22Rv1 (cell line): ENCODE data around the gene ICOSLG.
"Not testable (repeated sequence)": the region's sequence is repeated elsewhere in the genome, so short reads cannot be mapped to it uniquely, and the experiment has no call there.

Experiments
- ZFX ChIP-seq: fragments of 450-650 bp; IDR thresholded peaks from 2 replicates; pipeline ENCODE4 v1.6.1; 2017; ENCODE audit warnings: antibody characterized with exemption, borderline replicate concordance
- TF ChIP-seq, protein P1 (sequence below): fragments of 450-650 bp; IDR thresholded peaks from 2 replicates; pipeline ENCODE4 v1.5.1; 2017; ENCODE audit warnings: mild to moderate bottlenecking

DNA sequence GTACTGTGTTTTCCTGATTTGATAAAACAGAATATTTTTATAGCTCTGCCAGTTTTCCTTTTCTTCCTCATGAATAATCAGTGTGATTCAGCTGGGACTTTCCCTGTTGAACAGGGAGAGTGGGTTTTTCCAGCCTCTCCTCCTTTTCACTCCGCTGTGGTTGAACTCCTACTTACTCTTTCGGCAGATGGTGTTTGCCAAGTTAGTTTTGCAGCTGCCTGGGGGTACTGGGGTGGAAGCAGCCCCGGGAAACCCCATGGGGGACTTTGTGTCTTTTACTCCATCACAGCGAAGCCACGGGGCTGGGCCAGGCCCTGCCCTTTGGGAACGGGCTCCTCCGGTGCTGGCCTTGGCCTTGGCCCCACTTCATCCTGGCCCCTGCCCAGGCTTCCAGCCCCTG is 55.9 kb downstream of the ICOSLG start:
- TF ChIP-seq, protein P1, sequence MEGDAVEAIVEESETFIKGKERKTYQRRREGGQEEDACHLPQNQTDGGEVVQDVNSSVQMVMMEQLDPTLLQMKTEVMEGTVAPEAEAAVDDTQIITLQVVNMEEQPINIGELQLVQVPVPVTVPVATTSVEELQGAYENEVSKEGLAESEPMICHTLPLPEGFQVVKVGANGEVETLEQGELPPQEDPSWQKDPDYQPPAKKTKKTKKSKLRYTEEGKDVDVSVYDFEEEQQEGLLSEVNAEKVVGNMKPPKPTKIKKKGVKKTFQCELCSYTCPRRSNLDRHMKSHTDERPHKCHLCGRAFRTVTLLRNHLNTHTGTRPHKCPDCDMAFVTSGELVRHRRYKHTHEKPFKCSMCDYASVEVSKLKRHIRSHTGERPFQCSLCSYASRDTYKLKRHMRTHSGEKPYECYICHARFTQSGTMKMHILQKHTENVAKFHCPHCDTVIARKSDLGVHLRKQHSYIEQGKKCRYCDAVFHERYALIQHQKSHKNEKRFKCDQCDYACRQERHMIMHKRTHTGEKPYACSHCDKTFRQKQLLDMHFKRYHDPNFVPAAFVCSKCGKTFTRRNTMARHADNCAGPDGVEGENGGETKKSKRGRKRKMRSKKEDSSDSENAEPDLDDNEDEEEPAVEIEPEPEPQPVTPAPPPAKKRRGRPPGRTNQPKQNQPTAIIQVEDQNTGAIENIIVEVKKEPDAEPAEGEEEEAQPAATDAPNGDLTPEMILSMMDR: not testable (repeated sequence)
- not testable (repeated sequence) for TF ChIP-seq ZFX
